CD4-positive, alpha-beta T cell treated with Interleukin-15 for 4 hours (primary cell): ENCODE results near the gene BTNL8.
"Not testable (repeated sequence)": the region's sequence is repeated elsewhere in the genome, so short reads cannot be mapped to it uniquely, and the experiment has no call there.

Source experiments
- DNase-seq: peaks from one replicate; pipeline ENCODE4 v3.0.0-alpha.2; 2020; ENCODE audit warnings: low spot score

BTNL8 gene

GRCh38 chr5:180874804-180875582 lies 24.0 kb upstream of the BTNL8 start:
- no peak for DNase-seq

DNA sequence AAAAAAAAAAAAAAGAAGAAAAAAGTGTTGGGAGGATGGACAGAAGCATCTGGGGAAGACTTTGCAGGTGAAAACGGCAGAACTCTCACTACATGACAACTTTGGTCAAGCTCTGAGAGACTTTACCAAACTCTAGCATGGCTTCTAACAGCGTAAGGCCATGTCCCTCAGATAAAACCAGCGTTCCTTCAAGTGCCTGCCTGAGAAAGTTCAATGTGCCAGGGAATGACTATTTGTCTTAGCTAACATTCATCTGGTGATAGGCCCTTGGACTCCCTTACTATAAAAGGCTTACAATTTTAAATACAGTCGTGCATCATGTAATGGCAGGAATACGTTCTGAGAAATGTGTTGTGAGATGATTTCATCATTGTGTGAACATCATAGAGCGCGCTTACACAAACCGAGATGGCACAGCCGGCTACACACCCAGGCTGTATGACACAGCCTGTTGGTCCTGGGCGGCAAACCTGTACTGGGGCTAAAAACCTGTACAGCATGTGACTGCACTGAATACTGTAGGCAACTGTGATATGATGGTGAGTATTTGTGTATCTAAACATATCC lies 23.0 kb upstream of the BTNL8 start:
- DNase-seq: no peak

- DNase-seq: not testable (repeated sequence)
Observed at GRCh38 chr5:180885845-180886529, 13.0 kb upstream of the BTNL8 start.

GRCh38 chr5:180889381-180889780 lies 9.6 kb upstream of the BTNL8 start:
- no peak for DNase-seq

GRCh38 chr5:180895330-180895729 lies 3.6 kb upstream of the BTNL8 start:
- DNase-seq: not testable (repeated sequence)

DNA sequence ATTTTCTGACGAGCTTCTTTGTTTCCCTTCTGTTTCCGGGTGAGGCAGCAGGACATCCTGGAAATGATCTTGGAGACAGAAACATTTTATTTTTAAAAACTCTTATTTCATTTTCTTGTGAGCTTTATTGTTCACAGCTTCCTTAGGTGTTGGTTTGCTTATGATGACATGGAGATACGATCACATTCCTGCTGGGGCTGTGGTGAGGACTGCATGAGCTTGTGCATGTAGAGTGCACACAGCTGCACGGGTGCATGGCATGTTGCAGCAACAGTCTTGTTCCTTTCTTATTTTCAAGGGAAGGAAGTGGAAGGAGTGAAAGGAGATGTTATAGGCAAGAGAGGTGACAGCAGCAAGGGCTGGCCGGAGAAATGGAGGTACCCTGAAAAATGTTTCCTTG lies 1.2 kb downstream of the BTNL8 start:
- no peak for DNase-seq

DNA sequence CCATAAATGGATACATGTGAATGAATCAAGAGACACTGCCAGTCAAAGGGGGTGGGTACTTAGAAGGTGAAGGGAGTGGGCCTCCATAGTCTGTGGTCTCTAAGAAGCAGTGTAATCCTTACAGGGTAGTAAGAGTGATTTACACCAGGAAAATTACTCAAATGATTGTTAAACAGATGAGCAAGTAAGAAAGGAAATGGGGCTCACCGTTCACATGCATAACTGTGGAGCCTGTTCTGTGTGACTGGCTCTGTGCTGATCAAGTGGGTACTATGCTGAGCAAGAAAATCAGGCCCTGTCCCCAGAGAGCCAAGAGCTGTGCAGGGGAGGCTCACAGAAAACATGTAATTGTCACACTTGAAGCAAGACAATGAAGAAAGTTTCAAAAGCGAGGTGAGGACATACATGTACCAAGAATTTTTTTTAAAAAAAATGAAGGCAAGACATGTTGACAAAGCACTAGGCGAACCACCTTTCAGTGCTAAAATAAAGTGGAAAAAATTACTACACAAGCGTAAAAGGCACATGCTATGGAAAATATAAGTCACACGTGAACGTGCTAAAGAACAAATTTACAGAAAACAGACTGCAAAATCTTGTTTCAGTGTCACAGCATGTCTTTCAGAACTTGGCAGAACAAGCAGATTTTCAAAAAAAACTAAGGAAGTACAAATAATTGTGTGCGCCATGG lies 2.5 kb downstream of the BTNL8 start:
- DNase-seq: no peak

DNA sequence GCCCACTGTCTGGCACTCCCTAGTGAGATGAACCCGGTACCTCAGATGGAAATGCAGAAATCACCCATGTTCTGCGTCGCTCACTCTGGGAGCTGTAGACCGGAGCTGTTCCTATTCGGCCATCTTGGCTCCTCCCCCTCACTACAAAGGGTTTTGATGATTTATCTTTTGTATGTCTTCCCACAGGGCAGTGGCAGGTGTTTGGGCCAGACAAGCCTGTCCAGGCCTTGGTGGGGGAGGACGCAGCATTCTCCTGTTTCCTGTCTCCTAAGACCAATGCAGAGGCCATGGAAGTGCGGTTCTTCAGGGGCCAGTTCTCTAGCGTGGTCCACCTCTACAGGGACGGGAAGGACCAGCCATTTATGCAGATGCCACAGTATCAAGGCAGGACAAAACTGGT lies 9.4 kb downstream of the BTNL8 start:
- no peak for DNase-seq

- DNase-seq: no peak
Observed at GRCh38 chr5:180908998-180909731, 10.2 kb downstream of the BTNL8 start.

DNA sequence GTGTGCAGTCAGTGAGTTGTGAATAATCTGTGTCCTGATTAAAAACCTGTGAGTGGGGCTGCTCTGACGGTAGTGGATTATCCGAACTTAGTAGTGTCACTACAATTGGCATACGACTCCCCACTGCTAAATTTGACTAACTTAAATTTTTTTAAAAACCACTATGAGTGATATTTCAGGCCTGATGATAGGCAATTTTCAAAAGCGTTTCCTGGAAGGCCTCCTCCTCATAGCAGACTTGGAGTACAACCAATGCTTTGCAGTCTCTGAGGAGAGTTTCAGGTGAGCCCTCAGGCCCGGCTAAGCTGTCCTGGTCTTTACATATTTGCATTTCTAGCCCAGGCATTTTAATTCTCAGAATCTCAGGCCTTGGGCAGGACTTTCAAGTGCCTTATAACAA lies 10.8 kb downstream of the BTNL8 start:
- DNase-seq: no peak

GRCh38 chr5:180910182-180910581 lies 11.2 kb downstream of the BTNL8 start:
- DNase-seq: no peak

DNA sequence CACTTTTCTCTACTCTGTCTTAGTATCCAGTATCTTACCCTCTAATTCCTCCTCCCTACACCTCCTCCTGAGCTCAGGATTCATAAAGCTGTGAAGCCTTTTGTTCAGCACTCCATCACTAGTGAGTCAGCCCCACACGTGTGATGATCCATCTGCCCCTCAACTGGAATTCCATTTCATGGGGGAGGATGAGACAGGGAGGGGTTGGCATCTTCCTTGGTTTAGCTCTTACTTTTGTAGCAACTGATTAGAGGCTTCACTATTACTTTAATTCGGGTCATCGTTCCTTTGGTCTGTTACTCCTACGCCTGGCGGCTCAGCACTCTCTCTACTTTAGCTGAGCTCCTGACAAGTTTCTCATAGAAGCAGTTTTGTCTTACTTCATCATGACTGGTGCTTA lies 11.8 kb downstream of the BTNL8 start:
- DNase-seq: no peak

DNA sequence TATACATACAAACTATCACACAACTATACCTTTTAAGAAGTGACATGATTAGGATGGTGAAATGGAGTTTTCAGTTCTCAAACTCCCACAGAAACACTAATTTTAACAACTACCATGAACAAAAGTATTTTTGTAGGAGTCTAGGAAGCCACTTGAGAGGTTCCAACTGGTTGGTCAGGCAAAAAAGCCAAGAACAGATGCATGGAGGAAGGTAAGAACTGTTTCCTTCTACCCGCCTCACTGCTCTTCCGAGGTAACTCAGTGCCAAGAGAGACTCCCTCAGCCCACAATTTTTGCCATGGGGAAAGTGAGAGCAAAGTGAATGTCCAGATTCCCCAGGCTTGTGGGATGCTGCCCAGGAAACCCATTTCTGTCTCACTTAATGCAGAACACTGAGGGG lies 15.7 kb downstream of the BTNL8 start:
- DNase-seq: no peak

- no peak for DNase-seq
Observed at GRCh38 chr5:180915924-180916323, 17.0 kb downstream of the BTNL8 start.

DNA sequence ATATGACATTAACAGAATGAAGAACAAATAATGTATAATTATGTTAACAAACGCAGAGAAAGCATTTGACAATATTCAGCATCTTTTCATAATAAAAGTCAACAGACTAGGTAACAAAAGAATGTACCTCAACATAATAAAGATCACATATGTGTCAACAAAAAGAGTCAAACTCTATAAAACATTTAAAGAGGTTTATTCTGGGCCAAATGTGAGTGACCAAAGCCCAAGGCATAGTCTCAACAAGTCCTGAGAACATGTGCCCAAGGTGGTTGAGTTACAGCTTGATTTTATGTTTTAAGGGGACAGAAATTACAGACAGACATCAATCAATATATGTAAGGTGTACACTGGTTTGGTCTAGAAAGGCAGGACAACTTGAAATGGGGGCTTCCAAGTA lies 19.4 kb downstream of the BTNL8 start:
- DNase-seq: no peak

GRCh38 chr5:180920710-180921109 lies 21.8 kb downstream of the BTNL8 start:
- no peak for DNase-seq

- no peak for DNase-seq
Observed at GRCh38 chr5:180922932-180923331, 24.0 kb downstream of the BTNL8 start.

DNA sequence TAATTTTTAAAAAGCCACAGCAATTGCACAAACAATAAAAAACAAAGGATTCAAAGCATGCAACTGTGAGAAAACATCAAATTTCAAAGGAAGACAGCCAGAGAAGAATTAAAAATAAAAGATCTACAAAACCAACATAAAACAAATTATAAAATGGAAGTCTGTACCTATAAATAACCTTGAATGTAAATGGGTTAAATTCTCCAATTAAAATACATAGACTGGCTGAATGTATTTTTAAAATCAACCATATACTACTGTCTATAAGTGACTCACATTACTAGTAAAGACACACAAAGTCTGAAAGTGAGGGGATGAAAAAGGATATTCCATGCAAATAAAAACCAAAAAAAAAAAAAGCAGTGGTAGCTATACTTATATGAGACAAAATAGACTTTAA lies 33.7 kb downstream of the BTNL8 start:
- no peak for DNase-seq

DNA sequence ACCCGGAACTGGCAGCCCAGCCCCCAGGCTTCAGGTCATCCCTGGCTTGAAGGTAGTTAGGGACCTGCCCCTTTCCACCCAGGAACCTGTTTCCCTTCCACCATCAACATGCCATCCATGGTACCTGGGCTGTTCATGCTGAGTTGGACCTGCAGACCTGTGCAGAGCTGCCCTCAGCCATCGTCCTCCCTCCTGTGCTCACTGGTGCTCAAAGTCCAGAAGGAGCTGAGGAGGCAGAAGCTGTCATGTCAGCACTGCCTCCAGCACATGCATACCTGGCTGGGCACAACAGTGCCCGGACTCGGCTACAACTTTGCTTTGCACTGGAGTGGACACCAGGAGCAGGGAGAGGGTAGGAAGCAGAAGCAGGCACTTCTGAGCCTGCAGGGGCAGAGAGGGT lies 36.2 kb downstream of the BTNL8 start:
- DNase-seq: no peak

- no peak for DNase-seq
Observed at GRCh38 chr5:180938294-180938693, 39.3 kb downstream of the BTNL8 start.

DNA sequence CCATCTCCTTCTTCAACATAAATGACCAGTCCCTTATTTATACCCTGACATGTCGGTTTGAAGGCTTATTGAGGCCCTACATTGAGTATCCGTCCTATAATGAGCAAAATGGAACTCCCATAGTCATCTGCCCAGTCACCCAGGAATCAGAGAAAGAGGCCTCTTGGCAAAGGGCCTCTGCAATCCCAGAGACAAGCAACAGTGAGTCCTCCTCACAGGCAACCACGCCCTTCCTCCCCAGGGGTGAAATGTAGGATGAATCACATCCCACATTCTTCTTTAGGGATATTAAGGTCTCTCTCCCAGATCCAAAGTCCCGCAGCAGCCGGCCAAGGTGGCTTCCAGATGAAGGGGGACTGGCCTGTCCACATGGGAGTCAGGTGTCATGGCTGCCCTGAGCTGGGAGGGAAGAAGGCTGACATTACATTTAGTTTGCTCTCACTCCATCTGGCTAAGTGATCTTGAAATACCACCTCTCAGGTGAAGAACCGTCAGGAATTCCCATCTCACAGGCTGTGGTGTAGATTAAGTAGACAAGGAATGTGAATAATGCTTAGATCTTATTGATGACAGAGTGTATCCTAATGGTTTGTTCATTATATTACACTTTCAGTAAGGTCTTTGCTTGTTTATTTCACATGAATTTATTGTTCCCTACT lies 51.5 kb downstream of the BTNL8 start:
- no peak for DNase-seq

GRCh38 chr5:180959661-180960060 lies 60.7 kb downstream of the BTNL8 start:
- no peak for DNase-seq
